Neural progenitor cell (in vitro differentiated cells): ENCODE measurements around the gene PPFIBP1. TPM values are rescaled to one million over a fixed set of nuclear protein-coding genes. Genes with fewer than 3 reads are reported as not detected.
A peak's percentile ranks its signal among the peaks of the same experiment; 100 is the strongest.

Experiments used
- DNase-seq: peaks from one replicate; pipeline ENCODE4 v3.0.0-alpha.2; 2016; ENCODE audit warnings: low spot score
- H2AFZ ChIP-seq: fragments of 200-600 bp; sonication (generic); replicated peaks from 2 replicates; pipeline ENCODE4 v1.6.1; 2016; ENCODE audit warnings: antibody characterized with exemption
- H3F3A ChIP-seq: fragments of 200-600 bp; sonication (generic); 2 replicates; pipeline ENCODE4 v1.6.1; 2016; ENCODE audit warnings: antibody characterized with exemption, low read depth
- H3K27ac ChIP-seq: fragments of 200-600 bp; sonication (generic); 2 replicates; pipeline ENCODE4 v1.5.1; 2016; ENCODE audit warnings: mild to moderate bottlenecking
- H3K27me3 ChIP-seq: fragments of 200-600 bp; sonication (generic); 2 replicates; pipeline ENCODE4 v1.6.1; 2016; ENCODE audit warnings: mild to moderate bottlenecking, moderate library complexity
- H3K36me3 ChIP-seq: fragments of 200-600 bp; sonication (generic); 2 replicates; pipeline ENCODE4 v1.5.1; 2016
- H3K4me1 ChIP-seq: fragments of 200-600 bp; sonication (generic); 2 replicates; pipeline ENCODE4 v1.6.1; 2016; ENCODE audit warnings: mixed run types
- H3K4me2 ChIP-seq: fragments of 200-600 bp; sonication (generic); 2 replicates; pipeline ENCODE4 v1.6.1; 2016
- H3K4me3 ChIP-seq: fragments of 200-600 bp; sonication (generic); 2 replicates; pipeline ENCODE4 v1.5.1; 2016
- H3K79me2 ChIP-seq: fragments of 200-600 bp; sonication (generic); 2 replicates; pipeline ENCODE4 v1.6.1; 2016; ENCODE audit warnings: low read depth
- H3K9ac ChIP-seq: fragments of 200-600 bp; sonication (generic); 2 replicates; pipeline ENCODE4 v1.6.1; 2016
- H3K9me3 ChIP-seq: fragments of 200-600 bp; sonication (generic); 2 replicates; pipeline ENCODE4 v1.5.1; 2016; ENCODE audit warnings: low read depth
- H4K20me1 ChIP-seq: fragments of 200-600 bp; sonication (generic); 2 replicates; pipeline ENCODE4 v1.6.1; 2016; ENCODE audit warnings: low read depth
- H3K27ac Mint-ChIP-seq: 3 replicates; pipeline ENCODE4 v1.8.0; 2021; ENCODE audit warnings: mixed read lengths
- H3K27me3 Mint-ChIP-seq: 2 replicates; pipeline ENCODE4 v1.8.0; 2022; ENCODE audit warnings: low read depth, mild to moderate bottlenecking, inconsistent platforms, moderate library complexity, mixed read lengths; ENCODE audit not compliant: insufficient read depth
- H3K36me3 Mint-ChIP-seq: 3 replicates; pipeline ENCODE4 v1.8.0; 2021; ENCODE audit warnings: mixed read lengths
- H3K4me1 Mint-ChIP-seq: 3 replicates; pipeline ENCODE4 v1.8.0; 2021; ENCODE audit warnings: mixed read lengths
- H3K4me3 Mint-ChIP-seq: 3 replicates; pipeline ENCODE4 v1.8.0; 2021; ENCODE audit warnings: mild to moderate bottlenecking, moderate library complexity, mixed read lengths
- H3K9me3 Mint-ChIP-seq: 3 replicates; pipeline ENCODE4 v1.8.0; 2020; ENCODE audit warnings: mixed read lengths
- CTCF ChIP-seq: fragments of 200-600 bp; sonication (generic); IDR thresholded peaks from 2 replicates; pipeline ENCODE4 v1.5.1; 2017; ENCODE audit warnings: antibody characterized with exemption, mild to moderate bottlenecking
- EZH2 ChIP-seq: fragments of 200-600 bp; sonication (generic); IDR thresholded peaks from 2 replicates; pipeline ENCODE4 v1.6.1; 2017; ENCODE audit warnings: antibody characterized with exemption, mild to moderate bottlenecking, moderate library complexity
- EZH2phosphoT487 ChIP-seq: fragments of 200-600 bp; sonication (generic); IDR thresholded peaks from 2 replicates; pipeline ENCODE4 v1.6.1; 2017; ENCODE audit warnings: antibody characterized with exemption
- total RNA-seq: library from RNA; depleted of rRNA; stranded (reverse); fragments of >200 nt; gene quantifications from 2 replicates; pipeline ENCODE4 v1.2.3, GENCODE V29; 2015; ENCODE audit warnings: low replicate concordance

The PPFIBP1 gene
- total RNA-seq, 1 donor from 2014 or later = 61.7 TPM

GRCh38 chr12:27696293-27696652 lies 172.3 kb downstream of the PPFIBP1 start, which contains the start of gene REP15:
Gene REP15 (plus strand): TSS chr12:27696447. CDS start chr12:27696563, 116 bp downstream.
- no peaks in the 10 kb centered on the region for H3F3A ChIP-seq
- no peak within 1 kb of the TSS for H3K27ac ChIP-seq
- Mint-ChIP-seq H3K27ac (no peak within 1 kb of the TSS), H3K36me3 (peaks cover 19% of the 10 kb centered on the region), H3K4me3 (no peak within 1 kb of the TSS), H3K9me3 (no peaks in the 10 kb centered on the region), H3K4me1 (no peaks in the 10 kb centered on the region), H3K27me3 (no peaks in the 10 kb centered on the region)
- no peaks in the 10 kb centered on the region for H4K20me1 ChIP-seq
- H3K36me3 ChIP-seq = no peaks in the 10 kb centered on the region
- DNase-seq = no peak
- no peaks in the 10 kb centered on the region for H3K4me1 ChIP-seq
- H3K4me2 ChIP-seq = no peak within 1 kb of the TSS
- no peak within 1 kb of the TSS for H3K9ac ChIP-seq
- H2AFZ ChIP-seq = no peak within 1 kb of the TSS
- H3K4me3 ChIP-seq = no peak within 1 kb of the TSS
- no peaks in the 10 kb centered on the region for H3K27me3 ChIP-seq
- no peaks in the 10 kb centered on the region for H3K9me3 ChIP-seq
- TF ChIP-seq EZH2phosphoT487 (no peak), EZH2 (no peak), CTCF (no peak)
- no peaks in the 10 kb centered on the region for H3K79me2 ChIP-seq

GRCh38 chr12:27696864-27697564 lies 173.0 kb downstream of the PPFIBP1 start:
- no peak overlapping the region for H3K9ac ChIP-seq
- no peaks in the 10 kb centered on the region for H3K9me3 ChIP-seq
- no peak overlapping the region for H3K4me3 ChIP-seq
- Mint-ChIP-seq H3K27ac (no peak overlapping the region), H3K4me1 (no peaks in the 10 kb centered on the region), H3K36me3 (peaks cover 15% of the 10 kb centered on the region), H3K27me3 (no peaks in the 10 kb centered on the region), H3K4me3 (no peak overlapping the region), H3K9me3 (no peaks in the 10 kb centered on the region)
- H3K79me2 ChIP-seq = no peaks in the 10 kb centered on the region
- no peak overlapping the region for H2AFZ ChIP-seq
- no peaks in the 10 kb centered on the region for H3K4me1 ChIP-seq
- H3K27me3 ChIP-seq = no peaks in the 10 kb centered on the region
- no peak overlapping the region for H3K4me2 ChIP-seq
- no peaks in the 10 kb centered on the region for H3K36me3 ChIP-seq
- no peak for TF ChIP-seq CTCF
- no peak for DNase-seq
- H4K20me1 ChIP-seq = no peaks in the 10 kb centered on the region
- no peaks in the 10 kb centered on the region for H3F3A ChIP-seq
- H3K27ac ChIP-seq = no peak overlapping the region

GRCh38 chr12:27703720-27704452 lies 179.9 kb downstream of the PPFIBP1 start:
- Histone ChIP-seq H3K4me1 (no peaks in the 10 kb centered on the region), H3F3A (no peaks in the 10 kb centered on the region), H3K9ac (no peak overlapping the region), H3K4me2 (no peak overlapping the region), H3K4me3 (no peak overlapping the region), H3K36me3 (no peaks in the 10 kb centered on the region), H3K79me2 (no peaks in the 10 kb centered on the region), H3K27ac (no peak overlapping the region), H2AFZ (no peak overlapping the region), H3K9me3 (no peaks in the 10 kb centered on the region), H3K27me3 (no peaks in the 10 kb centered on the region), H4K20me1 (no peaks in the 10 kb centered on the region)
- Mint-ChIP-seq H3K4me1 (no peaks in the 10 kb centered on the region), H3K9me3 (no peaks in the 10 kb centered on the region), H3K36me3 (no peaks in the 10 kb centered on the region), H3K4me3 (no peak overlapping the region), H3K27me3 (no peaks in the 10 kb centered on the region), H3K27ac (no peak overlapping the region)
- DNase-seq = peak; percentile 82
- TF ChIP-seq EZH2 = no peak
- TF ChIP-seq CTCF = peak; percentile 96
- no peak for TF ChIP-seq EZH2phosphoT487
